KOPT-K1 (cell line): ENCODE results near the gene GDI1.
A peak's percentile ranks its signal among the peaks of the same experiment; 100 is the strongest.

ENCODE experiments used
- H3K27ac ChIP-seq: fragments of 200-600 bp; sonication (generic); 2 replicates; pipeline ENCODE4 v1.5.1; 2016; ENCODE audit warnings: antibody characterized with exemption, mild to moderate bottlenecking, low read depth, low read length; ENCODE audit not compliant: poor library complexity, severe bottlenecking
- H3K36me3 ChIP-seq: fragments of 200-600 bp; sonication (generic); 2 replicates; pipeline ENCODE4 v1.5.1; 2017; ENCODE audit warnings: antibody characterized with exemption, mild to moderate bottlenecking, low read length, moderate library complexity; ENCODE audit not compliant: insufficient read depth
- H3K9me3 ChIP-seq: fragments of 200-600 bp; sonication (generic); 2 replicates; pipeline ENCODE4 v1.5.1; 2017; ENCODE audit warnings: antibody characterized with exemption, low read length, mild to moderate bottlenecking; ENCODE audit not compliant: insufficient read depth, poor library complexity, severe bottlenecking

GDI1 gene

GRCh38 chrX:154470434-154470833, 33.5 kb downstream of the GDI1 start:
- no peaks in the 10 kb centered on the region for H3K9me3 ChIP-seq
- H3K36me3 ChIP-seq, result peaks cover 58% of the 10 kb centered on the region; the same call in 1 of the 2 replicates
- H3K27ac ChIP-seq, result no peak overlapping the region

GRCh38 chrX:154470914-154471568, 34.1 kb downstream of the GDI1 start:
- Histone ChIP-seq H3K9me3 (no peaks in the 10 kb centered on the region), H3K36me3 (peaks cover 53% of the 10 kb centered on the region; the same call in 1 of the 2 replicates), H3K27ac (no peak overlapping the region)

- H3K36me3 ChIP-seq, result peaks cover 45% of the 10 kb centered on the region; the same call in 1 of the 2 replicates
- H3K9me3 ChIP-seq, result no peaks in the 10 kb centered on the region
- no peak overlapping the region for H3K27ac ChIP-seq
Measured at GRCh38 chrX:154471839-154472684, 35.1 kb downstream of the GDI1 start.

- Histone ChIP-seq H3K36me3 (peaks cover 39% of the 10 kb centered on the region; the same call in 1 of the 2 replicates), H3K9me3 (no peaks in the 10 kb centered on the region), H3K27ac (no peak overlapping the region)
Measured at GRCh38 chrX:154472685-154473632, 36.0 kb downstream of the GDI1 start.

GRCh38 chrX:154473683-154474082, 36.7 kb downstream of the GDI1 start:
- Histone ChIP-seq H3K27ac (no peak overlapping the region), H3K9me3 (no peaks in the 10 kb centered on the region), H3K36me3 (peaks cover 32% of the 10 kb centered on the region; the same call in 1 of the 2 replicates)

- Histone ChIP-seq H3K9me3 (no peaks in the 10 kb centered on the region), H3K27ac (peak overlapping the region; percentile 95), H3K36me3 (0 out of 2 replicates have a peak, but pooled peaks cover 2% of the 10 kb centered on the region)
Measured at GRCh38 chrX:154476821-154477220, 39.9 kb downstream of the GDI1 start.

- Histone ChIP-seq H3K27ac (peak overlapping the region; percentile 95), H3K36me3 (no peaks in the 10 kb centered on the region)
Measured at GRCh38 chrX:154477891-154478477, 41.0 kb downstream of the GDI1 start.

GRCh38 chrX:154478728-154479622, 42.0 kb downstream of the GDI1 start, which contains the start of gene LAGE3:
LAGE3 (minus strand) TSS chrX:154479281; CDS start chrX:154478915, 366 bp downstream.
- peaks cover 7% of the 10 kb centered on the region for H3K36me3 ChIP-seq
- no peaks in the 10 kb centered on the region for H3K9me3 ChIP-seq
- peak within 1 kb of the TSS; percentile 95 for H3K27ac ChIP-seq

More at GRCh38 chrX:154477891-154478477, 41.0 kb downstream of the GDI1 start:
- H3K9me3 ChIP-seq, result no peaks in the 10 kb centered on the region

GRCh38 chrX:154481195-154481594, 44.2 kb downstream of the GDI1 start:
- Histone ChIP-seq H3K36me3 (peaks cover 23% of the 10 kb centered on the region), H3K27ac (no peak overlapping the region), H3K9me3 (no peaks in the 10 kb centered on the region)

- peaks cover 23% of the 10 kb centered on the region for H3K36me3 ChIP-seq
- no peak overlapping the region for H3K27ac ChIP-seq
- H3K9me3 ChIP-seq, result no peaks in the 10 kb centered on the region
Measured at GRCh38 chrX:154481911-154482601, 45.1 kb downstream of the GDI1 start.

- H3K27ac ChIP-seq, result no peak overlapping the region
- H3K9me3 ChIP-seq, result no peaks in the 10 kb centered on the region
- H3K36me3 ChIP-seq, result peaks cover 23% of the 10 kb centered on the region
Measured at GRCh38 chrX:154482786-154483185, 45.8 kb downstream of the GDI1 start.

GRCh38 chrX:154483325-154483724, 46.4 kb downstream of the GDI1 start:
- H3K27ac ChIP-seq, result no peak overlapping the region
- peaks cover 23% of the 10 kb centered on the region for H3K36me3 ChIP-seq
- H3K9me3 ChIP-seq, result no peaks in the 10 kb centered on the region
